Measurements from ENCODE around the gene FUT4. TPM values are rescaled to one million over a fixed set of nuclear protein-coding genes. Genes with fewer than 3 reads are reported as not detected.
"Not testable (repeated sequence)": the region's sequence is repeated elsewhere in the genome, so short reads cannot be mapped to it uniquely, and the experiment has no call there.

FUT4 gene
- total RNA-seq, 4 donors from 2014 or later = 3.8 to 7.4 (median 6.0) TPM

DNA sequence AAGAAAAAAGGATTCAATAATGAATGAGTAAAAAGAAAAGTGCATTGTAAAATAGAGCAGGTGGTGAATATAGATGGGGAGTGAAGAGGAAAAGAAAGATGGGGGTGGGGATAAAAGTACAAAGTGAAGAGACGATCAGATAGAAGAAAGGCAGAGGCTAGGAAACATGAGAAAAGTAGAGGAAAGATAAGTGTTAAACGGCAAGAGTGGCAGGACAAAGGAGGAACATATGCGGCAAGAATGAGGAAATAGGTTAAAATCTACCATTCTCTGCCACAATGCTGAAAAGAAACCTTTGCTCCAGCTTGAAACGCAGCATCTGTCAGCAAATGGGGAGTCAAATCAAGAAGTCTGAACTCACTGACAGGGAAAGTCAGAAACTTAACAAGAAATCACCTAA, 6.8 kb downstream of the FUT4 start:
- WGBS, 2 donors = 76 to 82% methylated on average over 4 of the region's 4 CpGs
- H3K36me3 ChIP-seq = no peaks in the 10 kb centered on the region
- no peaks in the 10 kb centered on the region for H3K27me3 ChIP-seq
- H3K4me1 ChIP-seq = peaks cover 9 to 20% of the 10 kb centered on the region in 2 donors
- H3K9me3 ChIP-seq = no peaks in the 10 kb centered on the region
- TF ChIP-seq POLR2A (IDR thresholded peaks at IDR 0.05) = no peak
- TF ChIP-seq, protein P1, sequence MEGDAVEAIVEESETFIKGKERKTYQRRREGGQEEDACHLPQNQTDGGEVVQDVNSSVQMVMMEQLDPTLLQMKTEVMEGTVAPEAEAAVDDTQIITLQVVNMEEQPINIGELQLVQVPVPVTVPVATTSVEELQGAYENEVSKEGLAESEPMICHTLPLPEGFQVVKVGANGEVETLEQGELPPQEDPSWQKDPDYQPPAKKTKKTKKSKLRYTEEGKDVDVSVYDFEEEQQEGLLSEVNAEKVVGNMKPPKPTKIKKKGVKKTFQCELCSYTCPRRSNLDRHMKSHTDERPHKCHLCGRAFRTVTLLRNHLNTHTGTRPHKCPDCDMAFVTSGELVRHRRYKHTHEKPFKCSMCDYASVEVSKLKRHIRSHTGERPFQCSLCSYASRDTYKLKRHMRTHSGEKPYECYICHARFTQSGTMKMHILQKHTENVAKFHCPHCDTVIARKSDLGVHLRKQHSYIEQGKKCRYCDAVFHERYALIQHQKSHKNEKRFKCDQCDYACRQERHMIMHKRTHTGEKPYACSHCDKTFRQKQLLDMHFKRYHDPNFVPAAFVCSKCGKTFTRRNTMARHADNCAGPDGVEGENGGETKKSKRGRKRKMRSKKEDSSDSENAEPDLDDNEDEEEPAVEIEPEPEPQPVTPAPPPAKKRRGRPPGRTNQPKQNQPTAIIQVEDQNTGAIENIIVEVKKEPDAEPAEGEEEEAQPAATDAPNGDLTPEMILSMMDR (IDR thresholded peaks at IDR 0.05) = no peak
- intact Hi-C loops (cut with DNase I) = no loop called here
- no peak overlapping the region for H3K4me3 ChIP-seq (replicated peaks in 1 of 3)
- H3K27ac ChIP-seq = no peak overlapping the region
- no peak for DNase-seq

DNA sequence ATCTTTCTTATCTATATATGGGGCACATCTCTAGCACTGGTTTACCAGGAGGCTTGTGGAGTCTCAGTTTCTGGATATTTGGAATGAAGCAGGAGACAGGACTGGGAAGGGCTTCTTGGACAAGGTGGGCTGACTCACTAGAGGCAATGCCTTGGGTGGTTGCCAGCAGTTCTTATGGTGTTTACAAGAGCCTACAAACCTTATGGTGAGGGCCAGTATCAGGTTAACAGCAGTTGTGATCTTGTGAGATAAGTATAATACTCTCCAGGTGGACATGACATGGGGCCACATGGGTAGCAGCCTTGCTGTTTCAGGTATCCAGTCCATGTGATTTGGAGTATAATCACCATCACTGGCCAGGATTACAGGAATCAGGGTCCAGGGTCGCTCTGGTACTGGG, 10.2 kb downstream of the FUT4 start:
- no peak for DNase-seq
- Histone ChIP-seq H3K4me1 (peaks cover 0 to 11% of the 10 kb centered on the region in 2 donors), H3K4me3 (replicated peaks in 1 of 3) (no peak overlapping the region), H3K36me3 (no peaks in the 10 kb centered on the region), H3K27me3 (no peaks in the 10 kb centered on the region), H3K27ac (no peak overlapping the region), H3K9me3 (no peaks in the 10 kb centered on the region)
- intact Hi-C loops (cut with DNase I) = no loop called here
- WGBS, 2 donors = 39 to 40% methylated on average over 1 of the region's 1 CpG
- TF ChIP-seq, protein P1 (IDR thresholded peaks at IDR 0.05) = no peak
- TF ChIP-seq POLR2A (IDR thresholded peaks at IDR 0.05) = no peak

DNA sequence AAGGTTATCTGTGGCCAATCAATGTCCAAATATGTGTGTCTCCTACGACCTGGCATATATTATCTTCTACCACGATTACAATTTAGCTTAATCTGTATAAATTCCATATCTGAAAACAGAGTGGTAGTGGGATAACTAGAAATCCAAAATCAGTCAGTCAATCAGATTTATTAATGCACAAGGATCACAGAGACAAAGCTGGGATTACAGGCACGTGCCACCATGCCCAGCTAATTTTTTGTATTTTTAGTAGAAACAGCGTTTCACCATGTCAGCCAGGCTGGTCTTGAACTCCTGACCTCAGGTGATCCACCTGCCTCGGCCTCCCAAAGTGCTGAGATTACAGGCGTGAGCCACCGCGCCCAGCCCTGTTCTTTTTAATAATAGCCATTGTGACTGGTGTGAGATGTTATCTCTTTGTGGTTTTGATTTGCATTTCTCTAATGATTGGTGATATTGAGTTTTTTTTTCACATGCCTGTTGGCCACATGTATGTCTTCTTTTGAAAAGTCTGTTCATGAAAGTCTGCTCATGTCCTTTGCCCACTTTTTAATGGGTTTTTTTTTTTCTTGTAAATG, 12.1 kb downstream of the FUT4 start:
- DNase-seq; H3K27me3 ChIP-seq; H3K36me3 ChIP-seq; H3K27ac ChIP-seq; H3K9me3 ChIP-seq; H3K4me3 ChIP-seq (replicated peaks in 1 of 3); intact Hi-C loops (cut with DNase I); H3K4me1 ChIP-seq: not testable (repeated sequence)
- WGBS, 2 donors = 91 to 96% methylated on average over 8 of the region's 8 CpGs

DNA sequence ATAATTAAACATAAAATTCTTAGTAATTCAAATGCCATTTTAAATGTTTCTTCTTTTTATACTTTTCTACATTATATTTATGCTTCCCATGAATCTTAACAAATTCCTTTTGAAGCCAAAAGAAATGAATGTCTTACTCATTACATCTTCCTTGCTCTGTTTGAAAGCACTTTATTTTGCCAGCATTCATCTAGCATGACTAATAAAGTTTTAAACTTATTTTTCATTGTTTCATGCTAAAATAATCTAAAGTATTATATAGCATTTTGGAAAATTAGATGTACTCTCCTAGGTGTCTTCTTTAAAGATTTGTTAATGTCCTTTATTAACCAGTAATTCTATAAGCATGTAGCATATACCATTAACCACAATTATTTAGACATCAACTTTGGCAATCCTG, 13.7 kb downstream of the FUT4 start:
- TF ChIP-seq, protein P1 (IDR thresholded peaks at IDR 0.05) = no peak
- TF ChIP-seq POLR2A (IDR thresholded peaks at IDR 0.05) = no peak
- no peak overlapping the region for H3K4me3 ChIP-seq (replicated peaks in 1 of 3)
- no peak for DNase-seq
- H3K4me1 ChIP-seq = peaks cover 0 to 7% of the 10 kb centered on the region in 2 donors
- H3K27me3 ChIP-seq = no peaks in the 10 kb centered on the region
- H3K36me3 ChIP-seq = no peaks in the 10 kb centered on the region
- no peaks in the 10 kb centered on the region for H3K9me3 ChIP-seq
- H3K27ac ChIP-seq = no peak overlapping the region
- intact Hi-C loops (cut with DNase I) = no loop called here

DNA sequence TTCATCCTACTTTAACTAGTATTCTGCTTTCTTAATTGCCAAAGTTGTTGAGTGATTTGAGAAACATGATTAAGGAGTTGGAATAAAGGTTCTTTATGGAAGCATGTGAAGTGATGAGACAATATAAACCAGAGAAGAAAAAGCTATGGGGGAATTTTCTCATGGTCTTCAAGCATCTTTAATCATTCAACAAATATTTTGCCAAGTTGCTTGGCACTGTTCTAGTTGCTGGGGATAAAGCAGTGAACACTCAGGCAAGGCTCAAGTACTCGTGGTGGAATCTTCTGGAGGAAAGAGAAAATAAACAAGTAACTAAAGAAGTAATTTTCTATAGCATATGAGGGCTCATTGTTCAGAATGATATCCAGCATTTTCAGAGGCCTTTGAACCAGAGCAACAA, 14.3 kb downstream of the FUT4 start:
- TF ChIP-seq, protein P1 (IDR thresholded peaks at IDR 0.05) = no peak
- TF ChIP-seq POLR2A (IDR thresholded peaks at IDR 0.05) = no peak
- Histone ChIP-seq H3K4me3 (replicated peaks in 1 of 3) (no peak overlapping the region), H3K9me3 (no peaks in the 10 kb centered on the region), H3K4me1 (peaks cover 0 to 7% of the 10 kb centered on the region in 2 donors), H3K27ac (no peak overlapping the region), H3K36me3 (no peaks in the 10 kb centered on the region), H3K27me3 (no peaks in the 10 kb centered on the region)
- WGBS, 2 donors = 19 to 23% methylated on average over 1 of the region's 1 CpG
- DNase-seq = no peak
- intact Hi-C loops (cut with DNase I) = no loop called here

DNA sequence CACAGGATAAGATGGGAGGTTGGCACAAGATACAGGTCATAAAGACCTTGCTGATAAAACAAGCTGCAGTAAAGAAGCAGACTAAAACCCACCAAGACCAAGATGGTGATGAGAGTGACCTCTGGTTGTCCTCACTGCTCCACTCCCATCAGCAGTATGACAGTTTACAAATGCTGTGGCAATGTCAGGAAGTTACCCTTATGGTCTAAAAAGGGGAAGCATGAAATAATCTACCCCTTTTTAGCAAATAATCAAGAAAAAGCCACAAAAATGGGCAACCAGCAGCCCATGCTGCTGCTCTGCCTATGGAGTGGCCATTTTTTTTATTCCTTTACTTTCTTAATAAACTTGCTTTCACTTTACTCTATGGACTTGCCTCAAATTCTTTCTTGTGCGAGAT, 14.7 kb downstream of the FUT4 start:
- Histone ChIP-seq H3K4me3 (replicated peaks in 1 of 3) (no peak overlapping the region), H3K27ac (no peak overlapping the region), H3K27me3 (no peaks in the 10 kb centered on the region), H3K4me1 (peaks cover 0 to 7% of the 10 kb centered on the region in 2 donors), H3K9me3 (no peaks in the 10 kb centered on the region), H3K36me3 (no peaks in the 10 kb centered on the region)
- DNase-seq = no peak
- intact Hi-C loops (cut with DNase I) = no loop called here
- no peak for TF ChIP-seq POLR2A (IDR thresholded peaks at IDR 0.05)
- TF ChIP-seq, protein P1 (IDR thresholded peaks at IDR 0.05) = no peak
- 93 to 94% methylated on average over 1 of the region's 1 CpG for WGBS, 2 donors

Data from thyroid gland (tissue), 4 donors.